Measurements from ENCODE around the gene GALNT6. TPM values are rescaled to one million over a fixed set of nuclear protein-coding genes. Genes with fewer than 3 reads are reported as not detected.

Gene GALNT6
- total RNA-seq, 1 donor from 2014 or later, result 0.60 TPM

GRCh38 chr12:51323966-51324895, 67.0 kb downstream of the GALNT6 start, which contains the start of gene BIN2:
Gene BIN2 (minus strand): TSS chr12:51324174. CDS start chr12:51324102, 72 bp downstream.
- Histone ChIP-seq H3K4me1 (no peaks in the 10 kb centered on the region), H3K4me3 (peak within 1 kb of the TSS; percentile 35), H3K9me3 (replicated peaks) (no peaks in the 10 kb centered on the region), H3K27ac (replicated peaks) (peak within 1 kb of the TSS; percentile 17), H3K27me3 (ENCODE audit: low read depth) (peaks cover 6% of the 10 kb centered on the region), H3K36me3 (no peaks in the 10 kb centered on the region)
- DNase-seq, result peak; percentile 56
- intact Hi-C loops (cut with micrococcal nuclease), result no loop called here
- TF ChIP-seq CTCF (IDR thresholded peaks at IDR 0.05; ENCODE audit: borderline replicate concordance), result no peak

GRCh38 chr12:51323317-51323960, 67.8 kb downstream of the GALNT6 start:
- Histone ChIP-seq H3K4me1 (no peaks in the 10 kb centered on the region), H3K27ac (replicated peaks) (peak overlapping the region; percentile 17), H3K36me3 (no peaks in the 10 kb centered on the region), H3K27me3 (ENCODE audit: low read depth) (peaks cover 6% of the 10 kb centered on the region), H3K4me3 (peak overlapping the region; percentile 35), H3K9me3 (replicated peaks) (no peaks in the 10 kb centered on the region)
- intact Hi-C loops (cut with micrococcal nuclease), result no loop called here
- no peak for DNase-seq
- no peak for TF ChIP-seq CTCF (IDR thresholded peaks at IDR 0.05; ENCODE audit: borderline replicate concordance)

GRCh38 chr12:51322452-51322851, 68.8 kb downstream of the GALNT6 start:
- intact Hi-C loops (cut with micrococcal nuclease), result no loop called here
- Histone ChIP-seq H3K9me3 (replicated peaks) (no peaks in the 10 kb centered on the region), H3K4me1 (no peaks in the 10 kb centered on the region), H3K27me3 (ENCODE audit: low read depth) (peaks cover 6% of the 10 kb centered on the region), H3K4me3 (no peak overlapping the region), H3K27ac (replicated peaks) (no peak overlapping the region), H3K36me3 (no peaks in the 10 kb centered on the region)
- DNase-seq, result no peak
- TF ChIP-seq CTCF (IDR thresholded peaks at IDR 0.05; ENCODE audit: borderline replicate concordance), result no peak

GRCh38 chr12:51321882-51322281, 69.3 kb downstream of the GALNT6 start:
- intact Hi-C loops (cut with micrococcal nuclease), result no loop called here
- TF ChIP-seq CTCF (IDR thresholded peaks at IDR 0.05; ENCODE audit: borderline replicate concordance), result no peak
- H3K36me3 ChIP-seq, result no peaks in the 10 kb centered on the region
- no peak overlapping the region for H3K4me3 ChIP-seq
- no peaks in the 10 kb centered on the region for H3K9me3 ChIP-seq (replicated peaks)
- peaks cover 6% of the 10 kb centered on the region for H3K27me3 ChIP-seq (ENCODE audit: low read depth)
- H3K4me1 ChIP-seq, result no peaks in the 10 kb centered on the region
- no peak for DNase-seq
- H3K27ac ChIP-seq (replicated peaks), result no peak overlapping the region

- H3K27ac ChIP-seq (replicated peaks), result no peak overlapping the region
- DNase-seq, result no peak
- no peaks in the 10 kb centered on the region for H3K4me1 ChIP-seq
- intact Hi-C loops (cut with micrococcal nuclease), result no loop called here
- peaks cover 6% of the 10 kb centered on the region for H3K27me3 ChIP-seq (ENCODE audit: low read depth)
- no peak overlapping the region for H3K4me3 ChIP-seq
- no peaks in the 10 kb centered on the region for H3K9me3 ChIP-seq (replicated peaks)
- TF ChIP-seq CTCF (IDR thresholded peaks at IDR 0.05; ENCODE audit: borderline replicate concordance), result no peak
- H3K36me3 ChIP-seq, result no peaks in the 10 kb centered on the region
Observed at GRCh38 chr12:51320695-51321320, 70.4 kb downstream of the GALNT6 start.

All from left ventricle myocardium inferior (tissue), 1 donor.